ENCODE results near the gene CEBPZ.
"Not testable (repeated sequence)": the region's sequence is repeated elsewhere in the genome, so short reads cannot be mapped to it uniquely, and the experiment has no call there.

CEBPZ gene

GRCh38 chr2:37219046-37219445 lies 12.3 kb downstream of the CEBPZ start:
- DNase-seq, result no peak

GRCh38 chr2:37215250-37215649 lies 16.1 kb downstream of the CEBPZ start:
- DNase-seq, result no peak

- DNase-seq, result no peak
Measured at GRCh38 chr2:37211939-37212338, 19.5 kb downstream of the CEBPZ start.

- DNase-seq, result no peak
Measured at GRCh38 chr2:37211212-37211611, 20.2 kb downstream of the CEBPZ start.

GRCh38 chr2:37206760-37207159 lies 24.6 kb downstream of the CEBPZ start:
- not testable (repeated sequence) for DNase-seq

GRCh38 chr2:37205689-37206341 lies 25.6 kb downstream of the CEBPZ start:
- DNase-seq, result no peak

GRCh38 chr2:37205071-37205661 lies 26.2 kb downstream of the CEBPZ start:
- not testable (repeated sequence) for DNase-seq

GRCh38 chr2:37203708-37204107 lies 27.7 kb downstream of the CEBPZ start:
- DNase-seq, result no peak

GRCh38 chr2:37201766-37202165 lies 29.6 kb downstream of the CEBPZ start:
- no peak for DNase-seq

GRCh38 chr2:37201208-37201607 lies 30.2 kb downstream of the CEBPZ start:
- no peak for DNase-seq

GRCh38 chr2:37198681-37199065 lies 32.7 kb downstream of the CEBPZ start:
- DNase-seq, result no peak

- peak; percentile 88 for DNase-seq
Measured at GRCh38 chr2:37196320-37197195, 34.8 kb downstream of the CEBPZ start, which contains the start of gene CEBPZOS. CEBPZOS (plus strand) TSS chr2:37196496; CDS start chr2:37199705, 3,209 bp downstream.

- not testable (repeated sequence) for DNase-seq
Measured at GRCh38 chr2:37195862-37196319, 35.5 kb downstream of the CEBPZ start.

- DNase-seq, result no peak
Measured at GRCh38 chr2:37192551-37192950, 38.8 kb downstream of the CEBPZ start.

GRCh38 chr2:37191747-37192146 lies 39.6 kb downstream of the CEBPZ start:
- no peak for DNase-seq

GRCh38 chr2:37191253-37191652 lies 40.1 kb downstream of the CEBPZ start:
- DNase-seq, result no peak

- no peak for DNase-seq
Measured at GRCh38 chr2:37190290-37190689, 41.1 kb downstream of the CEBPZ start.

GRCh38 chr2:37189452-37190153 lies 41.8 kb downstream of the CEBPZ start:
- DNase-seq, result no peak

GRCh38 chr2:37188570-37188969 lies 42.8 kb downstream of the CEBPZ start, which contains the start of gene SULT6B1:
SULT6B1 (minus strand) TSS chr2:37188670; CDS start chr2:37188640, 30 bp downstream.
- no peak for DNase-seq

- DNase-seq, result no peak
Measured at GRCh38 chr2:37181726-37182684, 49.4 kb downstream of the CEBPZ start.

- DNase-seq, result no peak
Measured at GRCh38 chr2:37180640-37181039, 50.8 kb downstream of the CEBPZ start.

Measured in right hindlimb (tissue), 1 donor.